ES-I3 (cell line): ENCODE data around the gene RDH14.

Experiments used
- H3K36me3 ChIP-seq: 2 replicates; pipeline ENCODE4 v1.6.1; 2013; ENCODE audit warnings: mild to moderate bottlenecking, low read length, control low read depth, moderate library complexity; ENCODE audit not compliant: insufficient read depth
- H3K4me1 ChIP-seq: 2 replicates; pipeline ENCODE4 v1.6.1; 2013; ENCODE audit warnings: mild to moderate bottlenecking, control low read depth, low read length; ENCODE audit not compliant: insufficient read depth
- H3K9ac ChIP-seq: 2 replicates; pipeline ENCODE4 v1.6.1; 2013; ENCODE audit warnings: low read depth, mild to moderate bottlenecking, low read length, moderate library complexity
- H3K9me3 ChIP-seq: 2 replicates; pipeline ENCODE4 v1.6.1; 2013; ENCODE audit warnings: mild to moderate bottlenecking, low read length, moderate library complexity; ENCODE audit not compliant: control insufficient read depth, insufficient read depth

Gene RDH14

DNA sequence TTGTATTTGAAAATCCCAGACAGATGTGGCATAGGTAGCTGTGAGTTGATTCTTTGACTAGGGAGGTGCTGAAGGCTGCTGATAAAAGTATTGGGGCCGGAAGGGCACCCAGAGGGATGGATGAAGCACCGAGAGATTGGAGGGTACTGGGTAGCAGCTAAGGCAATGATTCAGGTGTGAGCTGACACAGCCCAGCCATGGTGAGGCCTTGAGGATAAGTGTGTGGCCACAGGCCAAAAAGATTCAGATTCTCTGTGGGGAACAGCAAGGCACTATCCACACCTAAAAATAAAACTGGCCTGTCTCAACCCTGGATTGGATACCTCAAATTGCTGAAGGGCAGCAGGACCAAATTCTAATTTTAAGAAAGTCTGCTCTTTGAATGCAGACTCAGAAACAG, 35.2 kb downstream of the RDH14 start:
- no peak overlapping the region for H3K9ac ChIP-seq
- no peaks in the 10 kb centered on the region for H3K36me3 ChIP-seq
- 0 out of 2 replicates have a peak, but pooled peaks cover under 1% of the 10 kb centered on the region for H3K4me1 ChIP-seq
- H3K9me3 ChIP-seq, result no peaks in the 10 kb centered on the region

DNA sequence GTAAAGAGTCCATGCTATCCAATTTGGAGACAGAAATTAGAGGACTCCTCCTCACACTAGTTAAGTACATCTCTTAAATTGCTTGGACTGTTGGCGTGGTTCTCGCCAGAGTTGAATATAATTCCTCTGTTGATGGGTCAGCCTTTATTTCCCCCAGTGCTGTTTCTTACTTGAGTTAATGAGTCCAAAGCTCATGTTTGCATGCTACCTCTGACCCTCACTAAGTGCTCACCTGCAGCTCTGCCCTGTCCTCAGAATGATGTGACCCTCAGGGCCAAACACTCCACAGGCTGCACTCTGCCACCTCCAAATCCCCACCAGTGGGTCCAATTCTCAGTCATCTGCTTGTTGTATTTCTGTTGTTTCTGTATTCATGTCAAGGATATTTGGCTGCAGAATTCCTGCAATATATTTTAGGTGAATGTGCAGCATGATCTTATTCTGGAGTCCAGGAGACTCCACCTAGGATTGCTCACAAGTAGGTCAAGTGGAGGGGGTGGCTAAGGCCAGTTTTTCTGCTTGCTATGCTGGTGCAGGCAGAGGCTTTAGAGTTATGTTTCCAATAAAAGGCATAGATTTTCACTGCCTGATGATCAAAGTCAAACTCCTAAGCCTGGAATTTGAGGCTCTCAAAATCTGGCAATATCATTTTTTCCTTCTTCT, 37.8 kb downstream of the RDH14 start:
- H3K4me1 ChIP-seq, result peaks cover 12% of the 10 kb centered on the region; the same call in 1 of the 2 replicates
- no peaks in the 10 kb centered on the region for H3K9me3 ChIP-seq
- no peak overlapping the region for H3K9ac ChIP-seq
- no peaks in the 10 kb centered on the region for H3K36me3 ChIP-seq

DNA sequence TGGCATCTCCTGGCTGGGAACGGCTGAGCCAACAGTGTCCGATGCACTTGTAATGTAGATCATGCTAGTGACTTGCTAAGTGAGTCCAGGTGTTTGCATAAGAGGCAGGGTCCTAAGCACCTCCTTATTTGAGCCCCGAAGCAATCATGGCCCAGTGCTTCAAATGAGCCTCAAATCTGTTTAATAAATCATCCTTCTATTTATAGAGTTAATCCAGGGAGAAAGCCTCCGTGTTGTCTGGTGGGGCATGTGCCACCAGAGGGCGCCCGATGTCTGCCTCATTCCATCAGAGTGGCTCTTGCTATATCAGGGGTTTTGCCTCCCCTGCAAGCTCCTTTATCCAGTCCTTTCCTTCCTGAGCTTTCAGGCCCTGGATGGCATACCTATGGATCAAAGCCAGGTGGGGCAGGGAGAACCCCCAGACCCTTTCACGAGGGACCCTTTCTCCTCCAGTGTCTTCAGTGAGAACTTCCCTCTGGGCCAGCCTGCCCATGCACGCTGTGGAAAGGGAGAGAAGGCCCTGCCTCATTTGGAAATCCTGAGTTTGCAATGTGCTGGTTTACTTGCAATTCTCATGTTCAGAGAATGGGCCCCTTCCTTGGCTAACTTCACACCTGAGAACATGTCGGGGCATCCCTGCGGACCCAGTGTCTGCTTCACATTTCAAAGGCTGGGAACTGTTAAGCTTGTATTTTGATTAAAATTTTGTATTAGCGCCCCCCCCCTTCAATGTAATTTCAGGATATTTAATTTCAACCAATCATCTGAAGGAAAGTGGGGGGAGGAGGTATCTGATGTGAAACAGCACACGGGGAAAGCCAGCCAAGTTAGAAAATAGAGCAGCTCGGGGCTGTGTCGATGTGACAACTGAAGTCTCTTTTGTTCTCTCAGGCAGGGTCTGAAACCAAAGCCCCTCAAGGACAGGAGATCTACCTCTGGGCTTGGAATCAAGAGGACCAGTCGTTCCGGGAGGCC, 39.7 kb downstream of the RDH14 start:
- H3K9me3 ChIP-seq, result no peaks in the 10 kb centered on the region
- no peak overlapping the region for H3K9ac ChIP-seq
- H3K36me3 ChIP-seq, result no peaks in the 10 kb centered on the region
- H3K4me1 ChIP-seq, result peaks cover 19% of the 10 kb centered on the region

DNA sequence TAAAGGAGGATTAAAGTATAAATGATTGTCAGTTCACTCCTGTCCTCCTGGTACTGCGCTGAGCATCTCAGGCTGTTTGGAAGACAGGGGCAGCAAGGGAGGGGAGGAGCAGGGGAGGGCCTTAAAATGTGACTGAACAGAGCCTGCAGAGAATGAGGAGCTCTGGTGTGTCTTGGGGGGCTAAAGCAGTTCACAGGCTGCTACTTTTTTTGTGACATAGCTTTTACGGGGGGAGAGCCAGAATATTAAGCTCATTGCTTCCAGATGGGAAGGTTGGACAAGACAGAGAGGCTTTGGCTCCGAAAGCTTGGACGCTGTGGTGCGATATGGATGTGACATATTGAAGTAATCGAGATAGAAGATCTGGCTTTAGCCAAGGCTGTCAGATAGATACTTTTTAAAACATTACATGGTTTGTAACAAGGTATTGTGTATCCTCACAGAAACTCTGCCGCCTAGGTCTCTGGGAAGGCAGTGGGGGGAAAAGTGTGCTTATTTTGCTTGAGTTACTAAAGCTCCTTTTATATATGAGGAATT, 40.5 kb downstream of the RDH14 start:
- H3K9me3 ChIP-seq, result no peaks in the 10 kb centered on the region
- peaks cover 23% of the 10 kb centered on the region for H3K4me1 ChIP-seq
- H3K36me3 ChIP-seq, result no peaks in the 10 kb centered on the region

DNA sequence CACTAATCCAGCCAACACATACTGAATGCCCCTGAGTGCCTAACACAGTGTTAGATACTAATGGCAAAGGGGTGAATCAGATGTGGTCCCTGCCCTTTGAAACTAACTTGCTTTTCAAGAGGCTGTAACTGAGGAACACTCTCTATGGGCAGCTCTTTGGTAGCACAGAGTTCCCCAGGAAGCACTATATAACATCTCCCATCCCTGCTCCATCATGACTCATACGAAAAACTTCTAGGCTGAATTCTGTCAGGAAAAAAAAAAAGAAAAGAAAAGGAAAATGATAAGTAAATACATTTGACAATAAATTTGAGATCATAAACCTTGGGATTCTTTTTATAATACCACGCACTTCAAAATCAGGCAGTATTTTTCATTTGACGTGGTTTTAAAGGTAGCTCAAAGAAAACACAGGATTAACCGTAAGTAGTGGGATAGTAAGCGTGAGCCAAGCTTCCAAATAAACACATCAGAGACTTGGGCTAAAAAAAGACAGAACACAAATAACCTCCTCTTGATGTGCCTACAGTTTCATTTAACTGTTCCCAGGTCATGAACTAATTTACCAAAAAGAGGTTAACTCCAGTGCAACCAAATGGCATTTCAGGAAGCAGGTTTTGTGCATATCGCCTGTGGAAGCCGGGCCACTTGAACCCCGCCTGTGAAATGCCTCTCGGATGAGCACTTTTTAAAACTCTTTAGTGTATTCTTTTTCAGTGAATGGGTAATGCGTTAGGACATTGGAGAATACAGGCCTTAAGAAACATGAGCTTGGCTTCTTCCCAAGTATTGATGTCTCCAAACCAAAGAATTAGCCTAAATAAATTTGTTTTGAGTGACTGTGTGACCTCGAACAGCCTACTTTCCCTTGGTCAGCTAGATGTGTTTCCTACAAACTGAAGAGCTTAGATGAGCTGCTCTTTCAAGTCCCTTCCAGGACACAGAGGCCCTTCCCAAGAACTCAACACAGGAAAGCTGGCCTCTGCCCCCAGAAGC, 42.0 kb downstream of the RDH14 start:
- peaks cover 23% of the 10 kb centered on the region for H3K4me1 ChIP-seq
- no peaks in the 10 kb centered on the region for H3K36me3 ChIP-seq
- no peak overlapping the region for H3K9ac ChIP-seq
- H3K9me3 ChIP-seq, result no peaks in the 10 kb centered on the region

More for the DNA sequence above, 40.5 kb downstream of the RDH14 start:
- no peak overlapping the region for H3K9ac ChIP-seq

DNA sequence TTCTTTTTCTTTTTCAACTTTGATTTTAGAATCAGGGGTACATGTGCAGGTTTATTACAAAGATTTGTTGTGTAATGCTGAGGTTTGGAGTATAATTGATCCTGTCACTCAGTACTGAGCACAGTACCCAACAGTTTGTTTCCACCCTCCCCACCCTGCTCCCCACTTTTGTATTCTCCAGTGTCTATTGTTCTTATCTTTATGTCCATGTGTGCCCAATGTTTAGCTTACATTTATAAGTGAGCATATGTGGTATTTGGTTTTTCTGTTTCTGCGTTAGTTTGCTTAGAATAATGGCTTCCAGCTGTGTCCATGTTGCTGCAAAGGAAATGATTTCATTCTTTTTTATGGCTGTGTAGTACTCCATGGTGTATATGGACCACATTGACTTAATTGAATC, 43.1 kb downstream of the RDH14 start:
- Histone ChIP-seq H3K9ac (no peak overlapping the region), H3K36me3 (no peaks in the 10 kb centered on the region)

DNA sequence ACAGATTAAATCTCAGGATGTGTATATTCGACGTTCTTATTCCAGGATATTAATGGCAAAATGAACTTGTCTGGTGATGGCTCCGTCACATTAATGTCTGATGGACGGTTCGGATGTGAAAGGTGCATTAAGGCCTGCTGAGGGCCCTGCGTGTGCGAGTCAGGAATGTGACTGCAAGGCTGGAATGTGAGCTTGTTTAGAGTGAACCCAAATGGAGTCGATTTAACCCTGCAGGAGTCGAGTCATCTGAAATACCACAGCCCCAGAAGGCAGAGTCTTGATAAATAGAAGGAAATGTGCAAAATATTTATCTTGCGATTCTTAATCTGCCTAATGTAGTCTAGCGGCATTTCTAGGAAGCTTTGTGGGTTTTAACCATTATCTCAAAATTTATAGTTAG, 44.3 kb downstream of the RDH14 start:
- H3K9ac ChIP-seq, result no peak overlapping the region
- no peaks in the 10 kb centered on the region for H3K9me3 ChIP-seq
- peaks cover 23% of the 10 kb centered on the region for H3K4me1 ChIP-seq
- no peaks in the 10 kb centered on the region for H3K36me3 ChIP-seq

More for the DNA sequence above, 43.1 kb downstream of the RDH14 start:
- peaks cover 23% of the 10 kb centered on the region for H3K4me1 ChIP-seq
- no peaks in the 10 kb centered on the region for H3K9me3 ChIP-seq

DNA sequence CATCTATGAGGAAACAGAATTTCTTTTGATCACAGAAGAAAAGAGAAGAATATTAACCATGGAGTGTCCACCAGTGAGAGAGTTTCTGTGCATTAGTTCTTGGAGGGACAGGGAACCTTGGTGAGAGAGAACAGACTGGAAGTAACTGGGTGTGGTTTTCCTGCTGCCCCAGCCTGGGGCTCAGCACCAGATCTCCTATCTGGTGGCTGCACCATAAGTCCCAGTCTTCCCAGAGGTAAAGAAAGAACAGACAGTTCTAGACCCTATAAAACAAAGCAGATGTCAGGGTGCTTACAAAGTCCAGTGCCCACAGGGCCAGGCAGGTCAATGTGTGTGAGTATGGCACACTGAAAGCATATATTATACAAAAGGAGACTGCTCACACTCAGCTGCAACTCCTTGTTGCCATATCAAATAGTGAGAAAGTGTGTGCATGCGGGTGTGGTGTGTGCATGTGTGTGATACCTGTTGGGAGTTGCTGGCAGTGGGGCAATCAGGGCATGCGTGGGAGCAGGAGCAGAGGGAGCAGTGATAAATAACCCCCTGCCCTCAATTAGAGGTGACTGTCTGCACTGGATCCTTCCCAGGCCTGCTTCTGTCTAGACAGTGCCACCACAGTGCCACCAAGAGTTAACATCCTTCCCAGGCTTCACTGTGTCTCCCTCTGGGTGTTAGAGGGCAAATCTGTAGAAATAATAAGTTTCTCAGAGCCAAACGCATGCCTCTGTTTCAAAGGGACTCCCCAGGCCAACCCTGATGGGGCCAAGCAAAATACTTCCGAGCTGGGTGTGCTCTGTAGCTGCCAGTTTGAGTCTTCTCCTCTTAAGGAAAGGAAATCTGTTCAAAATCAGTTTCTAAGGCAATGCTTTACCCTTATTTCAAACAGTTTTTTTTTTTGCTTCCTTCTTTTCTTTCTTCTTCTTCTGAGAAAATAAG, 45.7 kb downstream of the RDH14 start:
- Histone ChIP-seq H3K36me3 (no peaks in the 10 kb centered on the region), H3K9ac (no peak overlapping the region), H3K9me3 (no peaks in the 10 kb centered on the region), H3K4me1 (peaks cover 20% of the 10 kb centered on the region)

DNA sequence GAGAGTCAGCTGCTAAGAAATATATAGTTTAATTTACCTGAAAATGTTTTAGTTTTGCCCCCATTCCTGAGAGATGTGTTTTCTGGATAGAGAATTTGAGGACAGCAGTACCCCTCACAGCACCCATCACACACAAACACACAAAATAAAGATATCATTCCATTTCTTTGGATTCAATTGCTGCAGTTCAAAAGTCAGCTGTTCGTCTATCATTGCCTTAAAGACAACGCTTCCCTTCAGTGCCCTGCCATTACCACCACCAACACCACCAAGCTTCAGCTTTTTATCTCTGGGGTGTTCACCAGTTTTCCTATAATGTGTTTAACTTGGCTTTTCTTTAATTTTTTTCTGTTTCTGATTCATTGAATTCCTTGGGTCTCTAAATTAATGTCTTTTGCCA, 49.7 kb downstream of the RDH14 start:
- Histone ChIP-seq H3K9me3 (no peaks in the 10 kb centered on the region), H3K4me1 (peaks cover 4% of the 10 kb centered on the region), H3K9ac (no peak overlapping the region), H3K36me3 (no peaks in the 10 kb centered on the region)

DNA sequence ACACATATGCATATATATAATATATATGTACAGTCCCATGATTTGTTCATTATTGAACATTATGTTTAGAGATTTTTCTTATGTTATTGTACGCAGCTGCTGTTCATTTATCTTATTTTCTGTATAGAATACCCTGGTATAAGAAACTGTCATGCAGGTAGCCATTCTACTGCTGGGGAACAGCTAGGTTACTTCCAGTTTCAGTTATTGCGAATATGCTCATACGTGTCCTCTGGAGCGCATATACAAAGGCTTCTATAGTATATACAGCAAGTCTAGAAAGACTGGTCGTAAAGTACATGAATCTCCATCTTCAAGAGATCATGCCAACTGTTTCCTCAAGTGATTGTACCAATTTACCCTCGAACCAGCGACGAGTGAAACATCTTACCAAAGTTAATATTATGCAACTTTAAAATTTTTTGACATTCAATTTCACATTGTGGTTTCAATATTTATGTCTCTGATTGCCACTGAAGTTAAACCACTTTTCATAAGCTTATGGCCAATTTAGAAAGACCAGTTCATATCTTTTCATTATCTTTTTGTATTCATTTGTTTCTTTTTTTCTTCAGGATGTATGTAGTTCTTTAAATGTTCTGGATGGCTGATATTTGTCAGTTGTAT, 53.5 kb downstream of the RDH14 start:
- H3K9ac ChIP-seq, result no peak overlapping the region
- no peaks in the 10 kb centered on the region for H3K4me1 ChIP-seq
- H3K9me3 ChIP-seq, result no peaks in the 10 kb centered on the region
- H3K36me3 ChIP-seq, result no peaks in the 10 kb centered on the region

DNA sequence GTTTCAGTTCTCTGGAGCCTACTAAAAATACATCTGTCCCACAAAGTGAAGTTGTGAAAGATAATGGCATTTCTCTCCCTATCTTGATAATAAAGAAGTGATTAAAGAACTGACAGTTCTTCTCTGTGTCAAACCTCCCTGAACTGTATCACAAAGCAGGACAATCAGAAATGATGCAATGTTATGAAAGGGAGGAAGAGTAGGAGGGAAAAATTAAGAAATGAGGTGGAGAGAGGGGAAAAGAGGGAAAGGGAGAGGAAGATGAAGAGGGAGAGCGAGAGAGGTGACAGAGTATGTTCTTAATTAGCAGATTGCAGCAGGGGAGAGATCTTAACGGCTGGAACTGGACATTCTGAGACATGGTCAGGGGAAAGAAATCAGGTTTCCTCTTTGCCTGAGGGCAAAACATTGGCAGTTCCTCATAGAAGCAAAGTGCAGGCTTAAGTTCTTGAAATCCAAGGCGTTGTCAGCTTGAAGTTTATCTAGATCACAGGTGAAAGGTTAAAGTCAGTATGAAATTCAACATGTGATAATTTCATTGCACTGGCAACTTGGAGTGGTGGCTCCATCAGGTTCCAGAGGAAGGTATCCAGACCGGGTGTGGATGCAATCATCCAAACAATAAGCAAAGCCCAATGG, 54.6 kb downstream of the RDH14 start:
- Histone ChIP-seq H3K4me1 (no peaks in the 10 kb centered on the region), H3K9me3 (no peaks in the 10 kb centered on the region), H3K36me3 (no peaks in the 10 kb centered on the region), H3K9ac (no peak overlapping the region)
